ENCODE measurements around the gene KRT15.

KRT15 gene

GRCh38 chr17:41476866-41477815 is 41.5 kb downstream of the KRT15 start:
- DNase-seq: no peak

DNA sequence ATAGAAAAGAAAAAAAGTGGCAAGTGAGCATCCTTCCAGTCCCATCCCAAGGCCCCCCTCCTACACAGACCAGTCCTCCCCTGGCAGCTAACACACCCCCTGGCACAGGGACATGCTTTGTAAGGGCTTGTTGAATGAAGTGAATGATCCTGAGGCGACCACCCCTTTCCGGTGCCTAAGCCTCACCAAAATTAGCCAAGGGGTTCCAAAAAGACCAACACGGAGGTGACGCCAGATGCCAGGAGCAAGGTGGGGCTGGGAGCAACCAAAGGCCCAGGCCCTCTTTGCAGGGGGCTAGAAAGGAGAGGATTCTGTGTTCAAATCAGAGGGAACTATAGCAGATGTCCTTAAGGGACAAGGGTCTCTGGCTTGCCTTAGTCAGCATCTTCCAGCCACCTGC is 43.3 kb downstream of the KRT15 start:
- no peak for DNase-seq

- no peak for DNase-seq
These were observed 43.8 kb downstream of the KRT15 start for GRCh38 chr17:41474863-41475262.

DNA sequence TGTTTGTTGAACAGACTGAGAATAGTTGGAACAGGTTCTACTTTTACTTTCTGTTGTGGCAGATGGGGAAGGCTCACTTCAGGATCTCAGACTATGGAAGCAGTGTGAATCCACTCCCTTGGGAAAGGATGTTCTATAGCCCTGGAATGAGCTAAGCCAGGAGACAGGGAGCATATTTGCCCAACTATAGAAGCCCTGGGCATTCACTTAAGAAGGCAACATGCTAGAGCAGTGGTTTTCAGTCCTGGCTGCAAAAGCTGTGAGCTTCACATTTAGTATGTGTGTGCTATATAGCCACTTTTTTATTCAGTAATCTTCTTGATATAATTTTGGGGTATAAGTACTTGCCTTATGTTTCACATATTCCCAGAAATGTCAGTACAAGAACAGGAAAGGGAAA is 50.3 kb downstream of the KRT15 start:
- no peak for DNase-seq

- DNase-seq: no peak
These were observed 51.1 kb downstream of the KRT15 start for GRCh38 chr17:41467561-41467960.

DNA sequence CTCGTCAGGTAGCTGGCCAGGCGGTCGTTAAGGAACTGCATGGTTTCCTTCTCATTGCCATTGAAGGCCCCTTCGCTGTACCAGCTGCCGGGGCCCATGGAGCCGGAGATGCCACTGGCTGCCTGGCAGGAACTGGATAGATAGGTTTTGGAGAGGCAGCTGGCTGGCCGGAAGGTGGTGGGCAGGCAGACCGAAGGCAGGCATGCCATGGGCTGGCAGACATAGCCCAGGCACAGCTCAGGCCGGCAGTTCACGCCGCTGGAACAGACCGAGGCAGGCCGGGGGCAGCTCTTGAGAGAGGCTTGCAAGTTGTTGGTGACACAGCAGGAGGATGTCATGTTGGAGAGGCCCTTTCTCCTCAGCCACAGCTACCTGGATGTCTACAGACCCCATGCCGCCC is 51.7 kb downstream of the KRT15 start, which contains the start of gene KRT32:
Gene KRT32, minus strand, starts transcription at position 399 of the 400 bp plus-strand sequence. Its CDS starts 61 bp downstream, at position 338.
- no peak for DNase-seq

- DNase-seq: no peak
These were observed 54.0 kb downstream of the KRT15 start for GRCh38 chr17:41464682-41465081.

- DNase-seq: no peak
These were observed 54.5 kb downstream of the KRT15 start for GRCh38 chr17:41464173-41464572.

DNA sequence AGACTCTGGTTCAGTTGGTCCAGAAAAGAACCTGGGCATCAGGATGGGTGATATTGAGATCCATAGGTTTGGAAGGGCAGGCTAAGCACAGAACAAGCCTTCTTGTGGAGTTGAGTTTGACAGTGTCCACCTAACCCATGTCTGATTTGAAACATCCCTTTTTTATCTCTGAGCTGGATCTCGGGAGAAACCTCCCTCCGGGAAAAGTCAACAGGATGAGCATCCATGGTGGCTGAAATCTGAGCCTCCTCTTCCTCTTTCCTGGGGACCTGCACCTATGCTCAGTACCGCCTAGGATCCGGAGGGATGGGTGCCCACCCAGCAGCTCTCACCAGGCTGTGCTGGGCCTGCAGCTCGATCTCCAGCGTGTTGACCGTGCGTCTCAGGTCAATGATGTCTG is 54.9 kb downstream of the KRT15 start:
- no peak for DNase-seq

Measured in inflammatory macrophage treated with lipopolysaccharide for 1 hour (primary cell).